ENCODE data around the gene RNASE12.
A peak's percentile ranks its signal among the peaks of the same experiment; 100 is the strongest.

The RNASE12 gene

GRCh38 chr14:20610002-20610765, 19.0 kb upstream of the RNASE12 start:
- peak; percentile 83 for DNase-seq (ENCODE audit: low read depth)
- peak; percentile 34; the same call in 1 of the 2 replicates for TF ChIP-seq MAX (IDR thresholded peaks at IDR 0.05; ENCODE audit: low read depth, low read length)
- no peak for TF ChIP-seq CTCF (IDR thresholded peaks at IDR 0.05; ENCODE audit: low read depth, low read length)
- peak overlapping the region; percentile 80 for H3K4me3 ChIP-seq (ENCODE audit: low read depth, low read length)

- DNase-seq (ENCODE audit: low read depth): peak; percentile 86
- 0 out of 2 replicates have a peak, but pooled peaks have one; percentile 21 for TF ChIP-seq MAX (IDR thresholded peaks at IDR 0.05; ENCODE audit: low read depth, low read length)
- TF ChIP-seq CTCF (IDR thresholded peaks at IDR 0.05; ENCODE audit: low read depth, low read length): peak; percentile 81
- TF ChIP-seq POLR2A (IDR thresholded peaks at IDR 0.05; ENCODE audit: extremely low read depth, insufficient read length): no peak
- 0 out of 2 replicates have a peak, but pooled peaks have one; percentile 27 for TF ChIP-seq MYC (IDR thresholded peaks at IDR 0.05; ENCODE audit: low read depth, low read length)
- H3K4me3 ChIP-seq (ENCODE audit: low read depth, low read length): peak overlapping the region; percentile 80
Measured at GRCh38 chr14:20609215-20610001, 18.2 kb upstream of the RNASE12 start.

GRCh38 chr14:20608383-20609110, 17.4 kb upstream of the RNASE12 start:
- no peak for TF ChIP-seq MAX (IDR thresholded peaks at IDR 0.05; ENCODE audit: low read depth, low read length)
- TF ChIP-seq POLR2A (IDR thresholded peaks at IDR 0.05; ENCODE audit: extremely low read depth, insufficient read length): no peak
- no peak for TF ChIP-seq CTCF (IDR thresholded peaks at IDR 0.05; ENCODE audit: low read depth, low read length)
- no peak for TF ChIP-seq MYC (IDR thresholded peaks at IDR 0.05; ENCODE audit: low read depth, low read length)
- H3K4me3 ChIP-seq (ENCODE audit: low read depth, low read length): no peak overlapping the region
- DNase-seq (ENCODE audit: low read depth): no peak

GRCh38 chr14:20607617-20608016, 16.4 kb upstream of the RNASE12 start:
- TF ChIP-seq CTCF (IDR thresholded peaks at IDR 0.05; ENCODE audit: low read depth, low read length): no peak
- no peak for TF ChIP-seq MAX (IDR thresholded peaks at IDR 0.05; ENCODE audit: low read depth, low read length)
- no peak for DNase-seq (ENCODE audit: low read depth)
- no peak overlapping the region for H3K4me3 ChIP-seq (ENCODE audit: low read depth, low read length)

GRCh38 chr14:20606902-20607242, 15.7 kb upstream of the RNASE12 start:
- no peak for TF ChIP-seq CTCF (IDR thresholded peaks at IDR 0.05; ENCODE audit: low read depth, low read length)
- no peak for TF ChIP-seq MYC (IDR thresholded peaks at IDR 0.05; ENCODE audit: low read depth, low read length)
- TF ChIP-seq POLR2A (IDR thresholded peaks at IDR 0.05; ENCODE audit: extremely low read depth, insufficient read length): no peak
- TF ChIP-seq MAX (IDR thresholded peaks at IDR 0.05; ENCODE audit: low read depth, low read length): no peak
- no peak overlapping the region for H3K4me3 ChIP-seq (ENCODE audit: low read depth, low read length)
- no peak for DNase-seq (ENCODE audit: low read depth)

All from NB4 (cell line).